GM04504 (cell line): Measurements from ENCODE around the gene MAN2B2.

Experiments
- DNase-seq: peaks from one replicate; pipeline ENCODE4 v3.0.0-alpha.2; 2012; ENCODE audit warnings: low read depth

MAN2B2 gene

GRCh38 chr4:6546681-6547447, 28.1 kb upstream of the MAN2B2 start:
- DNase-seq = peak; percentile 32

- DNase-seq = peak; percentile 26
Measured at GRCh38 chr4:6548201-6548881, 26.6 kb upstream of the MAN2B2 start.

GRCh38 chr4:6548882-6549230, 26.1 kb upstream of the MAN2B2 start:
- no peak for DNase-seq

- DNase-seq = no peak
Measured at GRCh38 chr4:6549445-6549844, 25.5 kb upstream of the MAN2B2 start.

GRCh38 chr4:6549890-6550620, 24.9 kb upstream of the MAN2B2 start:
- DNase-seq = no peak

GRCh38 chr4:6550821-6551220, 24.2 kb upstream of the MAN2B2 start:
- DNase-seq = no peak

- DNase-seq = no peak
Measured at GRCh38 chr4:6551660-6552059, 23.3 kb upstream of the MAN2B2 start.

- DNase-seq = no peak
Measured at GRCh38 chr4:6555519-6555918, 19.5 kb upstream of the MAN2B2 start.

- DNase-seq = no peak
Measured at GRCh38 chr4:6556263-6556662, 18.7 kb upstream of the MAN2B2 start.

- no peak for DNase-seq
Measured at GRCh38 chr4:6557185-6557584, 17.8 kb upstream of the MAN2B2 start.

GRCh38 chr4:6557856-6558255, 17.1 kb upstream of the MAN2B2 start:
- DNase-seq = no peak

GRCh38 chr4:6560416-6561172, 14.4 kb upstream of the MAN2B2 start:
- DNase-seq = peak; percentile 18

GRCh38 chr4:6561173-6561516, 13.8 kb upstream of the MAN2B2 start:
- no peak for DNase-seq

- DNase-seq = no peak
Measured at GRCh38 chr4:6561706-6562371, 13.2 kb upstream of the MAN2B2 start.

- no peak for DNase-seq
Measured at GRCh38 chr4:6562931-6563901, 11.8 kb upstream of the MAN2B2 start.

- no peak for DNase-seq
Measured at GRCh38 chr4:6563935-6564645, 10.9 kb upstream of the MAN2B2 start.

GRCh38 chr4:6565691-6566390, 9.1 kb upstream of the MAN2B2 start:
- DNase-seq = no peak

- DNase-seq = no peak
Measured at GRCh38 chr4:6566391-6567190, 8.4 kb upstream of the MAN2B2 start.

GRCh38 chr4:6567218-6567617, 7.8 kb upstream of the MAN2B2 start:
- DNase-seq = no peak
